GM18517 (cell line): ENCODE results near the gene DCAF7.

ENCODE experiments used
- ATAC-seq: cut with Tn5 transposase; IDR thresholded peaks from one replicate; pipeline ENCODE4 v1.9.1; 2021; ENCODE audit warnings: mild to moderate bottlenecking, moderate library complexity; ENCODE audit not compliant: unreplicated experiment

The DCAF7 gene

GRCh38 chr17:63579633-63580032, 29.4 kb downstream of the DCAF7 start:
- ATAC-seq, result no peak

- no peak for ATAC-seq
These were observed 37.5 kb downstream of the DCAF7 start for GRCh38 chr17:63587770-63588169.

- no peak for ATAC-seq
These were observed 38.5 kb downstream of the DCAF7 start for GRCh38 chr17:63588797-63589196.

GRCh38 chr17:63589646-63590045, 39.4 kb downstream of the DCAF7 start:
- ATAC-seq, result no peak

GRCh38 chr17:63592797-63593196, 42.5 kb downstream of the DCAF7 start:
- ATAC-seq, result no peak

GRCh38 chr17:63595132-63595531, 44.9 kb downstream of the DCAF7 start:
- ATAC-seq, result no peak

- ATAC-seq, result no peak
These were observed 46.7 kb downstream of the DCAF7 start for GRCh38 chr17:63596856-63597586.

GRCh38 chr17:63598281-63598680, 48.0 kb downstream of the DCAF7 start:
- no peak for ATAC-seq

GRCh38 chr17:63600569-63601438, 50.5 kb downstream of the DCAF7 start, which contains the start of gene TACO1:
TSS of gene TACO1 (plus strand) at chr17:63600895. CDS start at chr17:63601084, 189 bp downstream.
- peak; percentile 88 for ATAC-seq

GRCh38 chr17:63601439-63602371, 51.4 kb downstream of the DCAF7 start:
- ATAC-seq, result no peak

- no peak for ATAC-seq
These were observed 59.7 kb downstream of the DCAF7 start for GRCh38 chr17:63609816-63610573.

GRCh38 chr17:63610854-63611253, 60.6 kb downstream of the DCAF7 start:
- ATAC-seq, result no peak

- ATAC-seq, result no peak
These were observed 61.1 kb downstream of the DCAF7 start for GRCh38 chr17:63611354-63611753.

GRCh38 chr17:63613663-63614062, 63.4 kb downstream of the DCAF7 start:
- ATAC-seq, result no peak

GRCh38 chr17:63621229-63621683, 71.0 kb downstream of the DCAF7 start:
- no peak for ATAC-seq

GRCh38 chr17:63621684-63622573, 71.7 kb downstream of the DCAF7 start, which contains the start of gene MAP3K3:
TSS of gene MAP3K3 (plus strand) at chr17:63622417. CDS start at chr17:63622760, 343 bp downstream.
- ATAC-seq, result peak; percentile 92

- ATAC-seq, result peak; percentile 17
These were observed 72.5 kb downstream of the DCAF7 start for GRCh38 chr17:63622574-63623390.
